HT-29 (cell line): ENCODE measurements around the gene CCDC77. TPM values are rescaled to one million over a fixed set of nuclear protein-coding genes. Genes with fewer than 3 reads are reported as not detected.
A peak's percentile ranks its signal among the peaks of the same experiment; 100 is the strongest.
"Not testable (repeated sequence)": the region's sequence is repeated elsewhere in the genome, so short reads cannot be mapped to it uniquely, and the experiment has no call there.

ENCODE experiments used
- DNase-seq: peaks from one replicate; pipeline ENCODE4 v3.0.0-alpha.2; 2015; ENCODE audit warnings: low spot score
- total RNA-seq: library from RNA; depleted of rRNA; stranded (reverse); fragments of >200 nt; shearing (Covaris generic); gene quantifications from 2 replicates; pipeline ENCODE4 v1.2.3, GENCODE V29; 2014; rRNA removed

CCDC77 gene
- 3.5 and 6.1 TPM in 2 replicates for total RNA-seq

DNA sequence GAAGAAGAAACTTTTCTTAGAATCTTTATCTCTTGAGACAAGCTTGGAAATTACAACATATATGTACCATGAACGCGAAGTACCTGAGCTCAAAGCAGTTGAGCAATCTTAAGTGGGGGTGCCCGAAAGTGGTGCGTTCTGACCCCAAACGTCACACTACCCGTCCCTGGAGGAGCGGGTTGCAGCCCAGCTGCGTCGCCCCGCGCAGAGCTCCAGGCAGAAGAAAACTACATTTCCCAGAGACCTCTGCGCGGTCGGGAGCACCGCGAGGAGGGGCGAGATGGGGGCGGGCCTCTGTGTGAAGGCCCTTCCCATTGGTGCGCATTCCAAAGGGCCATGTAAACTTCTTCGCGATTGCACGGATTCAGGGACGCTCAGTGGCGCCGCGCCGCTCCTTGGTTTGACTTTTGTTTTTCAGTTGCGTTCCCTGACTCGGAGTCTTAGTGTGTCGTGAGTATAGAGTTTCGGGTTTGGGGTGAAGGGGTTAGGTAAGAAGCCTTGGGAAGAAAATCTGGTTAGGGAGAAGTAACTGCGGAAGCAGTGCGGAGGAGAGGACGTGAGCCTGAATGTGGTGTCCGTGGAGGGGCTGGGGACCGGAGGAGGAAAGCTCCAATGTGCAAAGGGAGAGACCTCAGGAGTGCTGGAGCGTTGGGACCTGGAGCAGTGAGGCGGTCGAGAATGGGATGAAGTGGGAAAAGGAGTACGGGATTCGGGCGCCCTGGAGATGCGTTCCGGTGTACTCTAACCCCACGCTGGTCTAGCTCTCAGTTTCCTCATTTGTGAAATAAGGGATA, at the start of gene CCDC77:
Gene CCDC77 (plus strand): TSS at position 410 of the 794 bp plus-strand sequence. CDS start 7,740 bp downstream, outside the sequence.
- DNase-seq: peak; percentile 93

DNA sequence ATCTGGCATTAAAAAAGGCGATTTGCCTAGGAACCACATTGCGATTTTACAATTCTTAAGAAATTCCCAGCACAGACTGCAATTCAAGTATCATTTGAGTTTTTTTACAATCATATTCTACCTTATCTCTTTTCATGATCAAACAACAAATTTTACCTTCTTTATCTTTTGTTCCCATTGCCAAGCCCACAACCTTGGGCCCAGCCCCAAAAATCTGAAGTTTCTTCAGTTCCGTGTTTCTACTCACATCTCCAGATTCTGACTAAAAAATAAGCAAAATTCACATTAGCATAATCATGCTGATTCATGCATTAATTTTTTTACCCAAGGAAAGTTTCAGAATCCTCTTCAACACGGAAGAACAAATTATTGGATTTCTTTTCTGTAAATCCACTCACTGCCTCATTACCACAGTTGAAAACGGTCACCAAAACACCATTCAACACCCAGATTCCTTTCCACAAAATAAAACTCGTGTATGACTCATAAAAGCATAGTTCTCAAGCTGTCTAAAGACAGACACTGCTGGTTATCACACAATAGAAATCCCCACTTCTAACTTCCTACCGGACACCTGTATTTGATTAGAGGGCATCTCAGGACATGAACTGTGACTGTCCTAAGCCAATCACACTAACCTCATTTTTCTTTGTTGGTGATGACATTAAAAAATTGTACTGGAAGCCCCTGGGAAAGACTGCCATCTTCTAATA, 45.0 kb upstream of the CCDC77 start:
- no peak for DNase-seq

DNA sequence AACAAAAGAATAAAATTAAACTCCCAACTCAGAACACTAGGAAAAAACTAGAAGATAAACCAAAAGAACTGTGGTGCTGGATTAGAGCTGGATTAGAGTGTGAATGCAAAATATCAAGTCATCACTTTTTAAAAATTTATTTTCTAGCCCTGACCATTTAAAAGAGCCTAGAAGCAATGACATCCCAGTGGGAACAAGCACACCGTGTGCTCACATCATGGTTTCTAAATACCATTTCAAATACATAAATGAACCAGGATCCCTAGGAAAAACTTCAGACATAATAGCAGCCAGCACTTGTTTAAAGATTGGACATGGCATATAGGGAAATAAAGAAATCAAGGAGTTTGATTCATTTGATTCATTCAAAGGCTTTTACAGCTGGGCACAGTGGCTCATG, 42.4 kb upstream of the CCDC77 start:
- DNase-seq: no peak

DNA sequence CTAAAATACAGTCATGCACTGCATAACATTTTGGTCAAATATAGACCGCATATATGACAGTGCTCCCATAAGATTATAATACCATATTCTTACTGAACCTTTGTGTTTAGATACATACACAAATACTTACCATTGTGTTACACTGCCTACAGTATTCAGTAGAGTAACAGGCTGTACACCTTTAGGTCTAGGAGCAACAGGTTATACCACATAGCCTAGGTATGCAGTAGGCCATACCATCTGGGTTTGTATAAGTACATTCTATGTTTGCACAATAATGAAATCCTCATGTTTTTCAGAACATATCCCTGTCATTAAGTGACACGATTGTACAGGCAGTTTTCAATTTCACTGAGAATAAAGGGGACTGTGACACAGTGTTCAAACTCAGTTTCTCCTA, 34.6 kb upstream of the CCDC77 start:
- DNase-seq: no peak

DNA sequence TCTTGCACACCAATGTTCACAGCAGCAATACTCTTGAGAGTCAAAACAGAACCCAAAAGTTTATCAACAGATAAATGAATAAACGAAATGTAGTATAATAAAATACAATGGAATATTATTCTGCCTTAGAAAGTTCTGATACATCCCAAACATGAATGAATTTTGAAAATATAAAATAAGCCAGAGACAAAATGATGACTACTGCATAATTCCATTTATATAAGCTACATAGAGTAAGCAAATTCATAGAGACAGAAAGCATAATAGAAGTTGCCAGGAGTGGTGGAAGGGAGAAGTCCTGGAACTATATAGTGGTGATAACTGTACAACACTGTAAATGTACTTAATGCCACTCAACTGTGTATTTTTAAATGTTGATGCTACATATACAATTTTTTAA, 33.5 kb upstream of the CCDC77 start:
- DNase-seq: no peak

DNA sequence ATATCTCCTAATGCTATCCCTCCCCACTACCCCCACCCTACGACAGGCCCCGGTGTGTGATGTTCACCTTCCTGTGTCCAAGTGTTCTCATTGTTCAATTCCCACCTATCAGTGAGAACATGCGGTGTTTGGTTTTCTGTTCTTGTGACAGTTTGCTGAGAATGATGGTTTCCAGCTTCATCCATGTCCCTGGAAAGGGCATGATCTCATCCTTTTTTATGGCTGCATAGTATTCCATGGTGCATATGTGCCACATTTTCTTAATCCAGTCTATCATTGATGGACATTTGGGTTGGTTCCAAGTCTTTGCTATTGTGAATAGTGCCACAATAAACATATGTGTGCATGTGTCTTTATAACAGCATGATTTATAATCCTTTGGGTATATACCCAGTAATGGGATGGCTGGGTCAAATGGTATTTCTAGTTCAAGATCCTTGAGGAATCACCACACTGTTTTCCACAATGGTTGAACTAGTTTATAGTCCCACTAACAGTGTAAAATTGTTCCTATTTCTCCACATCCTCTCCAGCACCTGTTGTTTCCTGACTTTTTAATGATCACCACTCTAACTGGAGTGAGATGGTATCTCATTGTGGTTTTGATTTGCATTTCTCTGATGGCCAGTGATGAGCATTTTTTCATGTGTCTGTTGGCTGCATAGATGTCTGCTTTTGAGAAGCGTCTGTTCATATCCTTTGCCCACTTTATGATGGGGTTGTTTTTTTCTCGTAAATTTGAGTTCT, 30.5 kb upstream of the CCDC77 start:
- not testable (repeated sequence) for DNase-seq

DNA sequence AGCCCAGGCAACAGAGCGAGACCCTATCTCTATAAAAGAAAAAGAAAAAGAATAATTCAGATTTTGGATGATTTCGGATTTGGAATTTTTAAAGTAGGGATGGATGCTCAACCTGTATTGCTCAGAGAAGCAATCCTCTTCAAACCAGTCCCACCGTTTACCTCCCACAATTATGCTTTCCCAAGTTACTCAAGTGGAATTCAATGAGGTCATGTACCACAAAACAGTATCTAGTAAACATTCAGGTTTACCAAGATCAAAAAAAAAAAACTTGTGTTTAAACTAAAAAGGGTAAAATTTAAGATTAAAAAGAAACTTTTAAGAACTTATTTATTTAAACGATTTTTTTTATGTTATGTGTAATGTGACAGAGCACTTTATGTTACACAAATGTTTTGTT, 14.8 kb upstream of the CCDC77 start:
- DNase-seq: no peak

DNA sequence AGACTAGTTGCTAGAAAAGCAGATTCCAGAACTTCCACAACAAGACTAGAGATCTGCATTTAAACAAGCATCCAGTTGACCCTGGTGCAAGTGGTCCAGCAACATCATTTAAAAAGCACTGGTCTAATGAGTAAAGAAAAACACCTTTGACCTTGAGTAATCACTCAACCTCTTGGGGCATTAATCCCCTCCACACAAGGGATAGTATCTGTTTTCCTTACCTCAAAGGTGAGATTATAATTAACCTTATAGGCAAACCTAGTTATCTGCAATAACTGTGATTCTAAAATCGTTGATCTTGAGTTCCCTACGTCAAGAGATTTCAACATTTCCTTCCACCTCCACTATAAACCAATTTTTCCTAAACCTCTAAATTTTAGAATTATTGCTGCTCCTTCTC, 13.4 kb upstream of the CCDC77 start:
- DNase-seq: peak; percentile 19

DNA sequence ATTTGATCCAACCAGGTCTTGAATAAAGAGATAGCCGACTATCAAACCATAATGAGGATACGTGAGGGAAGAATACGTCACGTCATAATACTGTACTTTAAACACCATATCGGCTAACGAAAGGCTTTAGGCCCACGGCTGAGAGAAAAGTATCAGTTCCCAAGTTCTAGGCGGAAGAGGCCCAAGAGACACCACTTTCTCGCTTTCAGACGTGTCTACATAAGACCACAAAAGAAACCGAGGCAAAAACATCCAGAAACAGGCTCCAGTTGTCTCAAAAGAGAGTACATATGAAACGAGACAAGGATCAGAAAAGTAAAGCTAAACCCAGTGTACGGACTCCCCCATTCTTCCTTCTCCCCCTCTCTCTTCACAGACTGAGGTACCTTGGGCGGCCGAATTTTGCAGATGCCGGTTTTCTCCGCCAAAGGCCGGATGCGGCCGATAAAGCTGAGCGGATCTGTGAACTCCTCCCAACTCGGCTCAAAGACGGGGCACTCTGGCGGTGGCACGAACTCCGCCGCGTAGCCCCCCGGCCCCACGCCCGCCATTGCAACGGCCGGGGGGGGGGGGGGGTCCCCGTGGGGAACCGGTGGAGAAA, 12.8 kb upstream of the CCDC77 start:
- peak; percentile 43 for DNase-seq

DNA sequence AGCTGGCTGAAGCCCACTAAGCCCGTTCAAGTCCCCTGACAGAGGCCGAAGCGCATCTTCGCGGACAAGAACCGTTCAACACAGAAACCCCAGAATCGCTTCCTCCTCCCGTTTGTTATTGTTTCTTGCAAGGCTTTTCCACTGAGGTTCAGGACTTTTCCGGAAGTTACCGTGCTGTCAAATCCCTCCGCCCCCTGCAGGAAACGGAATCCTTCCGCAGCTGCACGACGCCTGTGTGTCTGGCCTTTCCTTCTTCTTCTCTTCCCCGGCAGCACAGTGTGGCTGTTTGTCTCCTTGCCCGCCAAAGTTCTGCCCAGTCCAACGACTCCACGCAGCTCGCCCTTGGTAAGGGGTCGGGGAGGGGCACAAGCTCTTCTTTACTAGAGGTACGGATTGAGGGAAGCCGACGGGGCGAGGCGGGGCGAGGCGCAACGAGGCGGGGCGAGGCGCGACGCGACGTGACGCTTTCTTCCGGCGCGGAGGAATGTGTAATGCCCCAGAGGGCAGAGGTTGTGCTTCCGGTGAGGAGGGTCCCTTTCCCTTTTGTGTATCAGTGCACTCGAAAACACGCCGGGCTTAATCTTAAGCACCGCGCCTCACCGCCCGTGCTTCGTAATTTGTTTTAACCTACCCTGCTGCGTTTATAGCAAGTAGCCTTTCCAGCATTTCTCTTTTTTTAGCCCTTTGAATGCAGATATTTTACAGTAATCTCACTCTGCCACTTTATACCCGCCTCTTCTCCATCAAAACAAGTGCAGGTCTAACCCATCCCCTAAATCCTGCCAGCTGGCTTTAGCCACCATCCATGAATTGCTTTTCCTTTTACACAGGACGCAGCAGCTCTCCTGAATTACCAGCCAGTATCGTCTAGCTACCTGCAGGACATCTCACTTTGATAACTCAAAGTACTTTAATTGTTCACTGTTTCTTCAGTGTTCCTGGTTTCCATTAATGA, 12.0 kb upstream of the CCDC77 start, which contains the start of gene KDM5A:
Gene KDM5A (minus strand): TSS at position 179 of the 955 bp plus-strand sequence. CDS start 229 bp downstream, outside the sequence.
- DNase-seq: peak; percentile 93

DNA sequence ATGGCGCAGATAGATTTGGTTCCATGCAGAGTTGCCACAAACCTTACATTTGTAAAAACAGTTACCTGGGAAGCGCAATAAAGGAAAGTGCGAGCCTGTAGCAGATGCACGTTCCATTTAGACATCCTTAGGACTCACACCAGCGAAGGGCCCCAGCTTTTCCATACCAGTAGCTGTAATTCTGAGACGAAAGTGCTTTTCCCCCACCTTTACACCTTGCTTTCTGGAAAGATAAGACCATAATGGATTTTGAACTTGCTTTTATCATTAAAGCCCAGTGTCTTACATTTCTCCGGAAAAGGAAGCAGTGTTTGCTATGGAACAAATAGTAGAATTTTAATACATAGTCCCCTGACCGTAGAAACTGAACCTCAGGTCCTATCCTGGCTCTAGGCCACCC, 616 bp upstream of the CCDC77 start:
- DNase-seq: no peak

DNA sequence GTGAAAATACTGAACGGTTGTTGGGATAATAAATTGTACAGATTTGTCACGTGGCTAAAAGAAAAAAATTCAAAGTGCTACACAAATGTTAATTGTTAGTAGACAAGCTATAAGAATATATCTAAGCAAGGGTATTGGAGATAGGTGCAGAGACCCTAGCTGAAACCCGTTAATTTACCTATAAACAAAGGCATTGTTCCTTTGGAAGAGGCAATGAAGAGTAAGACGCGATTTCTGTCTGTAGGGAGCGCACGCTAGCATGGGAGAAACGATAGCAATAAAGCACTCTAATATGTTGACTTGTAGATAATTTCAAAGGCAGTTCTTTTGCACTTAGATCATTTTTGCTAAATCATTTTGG, 565 bp downstream of the CCDC77 start:
- DNase-seq: peak; percentile 65

DNA sequence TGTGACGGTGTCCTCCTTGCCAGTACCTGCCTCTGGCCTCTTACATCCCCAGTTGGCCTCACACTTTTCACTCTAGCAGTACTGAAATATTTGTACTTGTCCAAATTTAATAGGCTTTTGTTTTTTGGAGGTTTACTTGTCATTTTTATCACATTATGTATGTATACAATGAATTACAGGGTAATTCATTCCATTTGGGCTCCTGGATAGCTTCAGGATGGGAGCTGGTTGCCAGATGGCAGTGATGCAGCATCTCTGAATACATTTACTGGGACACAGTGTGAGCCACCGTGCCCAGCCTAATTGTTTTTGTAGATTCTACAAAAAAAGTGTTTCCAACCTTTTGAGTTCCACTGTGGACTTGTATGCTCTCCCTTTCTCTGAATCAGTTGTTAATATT, 13.4 kb downstream of the CCDC77 start:
- DNase-seq: no peak

DNA sequence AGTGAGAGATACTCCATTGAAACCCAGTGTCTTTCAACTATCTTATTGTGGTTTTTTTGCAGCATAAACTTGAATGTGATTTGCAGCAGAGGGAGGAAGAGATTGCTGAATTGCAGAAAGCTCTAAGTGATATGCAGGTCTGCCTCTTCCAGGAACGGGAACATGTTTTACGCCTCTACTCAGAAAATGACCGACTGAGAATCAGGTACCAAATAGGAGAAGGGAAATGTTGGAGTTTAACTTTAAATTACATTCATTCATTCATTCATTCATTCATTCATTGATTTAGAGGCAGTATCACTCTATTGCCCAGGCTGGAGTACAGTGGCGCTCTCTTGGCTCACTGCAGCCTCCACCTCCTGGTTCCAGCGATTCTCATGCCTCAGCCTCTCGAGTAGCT, 17.0 kb downstream of the CCDC77 start:
- DNase-seq: no peak

DNA sequence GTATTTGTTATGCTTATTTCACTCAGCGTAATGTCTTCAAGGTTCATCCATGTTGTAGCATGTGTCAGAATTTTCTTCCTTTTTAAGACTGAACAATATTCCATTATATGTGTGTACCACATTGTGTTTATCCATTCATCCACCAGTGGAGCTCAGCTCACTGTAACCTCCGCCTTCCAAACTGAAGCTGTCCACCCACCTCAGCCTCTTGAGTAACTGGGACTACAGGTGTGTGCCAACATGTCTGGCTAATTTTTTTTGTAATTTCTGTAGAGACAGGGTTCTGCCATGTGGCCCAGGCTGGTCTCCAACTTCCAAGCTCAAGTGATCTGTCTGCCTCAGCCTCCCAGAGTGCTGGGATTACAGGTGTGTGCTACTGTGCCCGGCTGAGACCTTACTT, 21.1 kb downstream of the CCDC77 start:
- no peak for DNase-seq

DNA sequence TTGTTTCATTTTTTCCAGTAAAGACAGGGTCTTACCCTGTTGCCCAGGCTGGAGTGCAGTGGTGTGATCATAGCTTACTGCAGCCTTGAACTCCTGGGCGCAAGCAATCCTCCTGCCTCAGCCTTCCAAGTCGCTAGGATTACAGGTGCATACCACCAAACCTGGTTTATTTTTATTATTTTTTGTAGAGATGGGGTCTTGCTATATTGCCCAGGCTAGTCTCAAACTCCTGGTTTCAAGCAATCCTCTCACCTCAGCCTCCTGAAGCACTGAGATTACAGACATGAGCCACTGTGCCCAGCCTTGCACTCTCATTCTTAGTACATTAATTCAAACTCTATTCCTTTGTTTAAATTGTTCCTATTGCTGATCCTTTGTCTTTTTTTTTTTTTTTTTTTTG, 34.3 kb downstream of the CCDC77 start:
- DNase-seq: not testable (repeated sequence)

DNA sequence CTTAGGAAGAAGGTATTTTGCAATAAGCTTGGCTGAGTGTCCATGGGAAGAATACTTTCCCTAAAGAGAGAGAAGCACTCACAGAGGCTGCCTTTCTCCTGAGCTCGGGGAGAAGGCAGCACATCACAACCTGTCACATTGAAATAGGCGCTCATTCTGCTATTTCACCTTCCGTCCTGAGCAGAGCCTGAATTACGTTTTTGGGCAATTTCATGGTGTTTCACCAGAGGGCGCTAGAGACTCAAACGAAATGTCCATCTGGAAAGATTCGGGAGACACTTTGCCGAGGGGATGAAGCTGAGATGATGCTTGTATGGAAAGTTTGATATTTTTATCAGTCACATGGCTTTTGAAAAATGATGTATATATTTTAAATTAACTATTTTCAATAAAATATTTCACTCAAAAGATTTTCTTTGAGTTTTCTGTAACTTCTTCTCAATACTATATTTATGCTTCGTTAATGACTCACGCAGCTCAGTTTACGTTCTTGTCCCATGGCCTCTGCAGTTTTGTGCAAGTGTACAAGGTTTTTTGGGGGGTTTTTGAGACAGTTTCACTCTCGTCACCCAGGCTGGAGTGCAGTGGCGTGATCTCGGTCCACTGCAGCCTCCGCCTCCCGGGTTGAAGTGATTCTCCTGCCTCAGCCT, 40.9 kb downstream of the CCDC77 start:
- peak; percentile 65 for DNase-seq

DNA sequence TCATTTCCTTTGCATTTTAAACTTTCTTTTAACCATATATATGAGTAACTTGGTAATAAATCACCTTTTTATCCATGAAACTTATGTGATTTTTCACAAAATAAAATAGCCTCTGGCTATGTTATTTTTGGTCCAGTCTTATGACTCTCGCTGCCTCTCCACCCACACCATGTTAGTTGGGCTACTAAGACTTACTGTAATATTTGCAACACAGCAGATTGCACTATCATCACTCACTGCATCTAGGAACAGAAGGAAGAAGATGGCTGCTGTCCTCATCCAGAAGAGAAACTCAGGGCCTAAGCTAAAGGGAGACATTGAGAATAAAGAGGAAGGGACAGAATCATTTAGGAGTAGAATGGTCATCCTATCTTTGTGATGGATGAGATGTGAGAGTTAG, 45.7 kb downstream of the CCDC77 start:
- DNase-seq: no peak

DNA sequence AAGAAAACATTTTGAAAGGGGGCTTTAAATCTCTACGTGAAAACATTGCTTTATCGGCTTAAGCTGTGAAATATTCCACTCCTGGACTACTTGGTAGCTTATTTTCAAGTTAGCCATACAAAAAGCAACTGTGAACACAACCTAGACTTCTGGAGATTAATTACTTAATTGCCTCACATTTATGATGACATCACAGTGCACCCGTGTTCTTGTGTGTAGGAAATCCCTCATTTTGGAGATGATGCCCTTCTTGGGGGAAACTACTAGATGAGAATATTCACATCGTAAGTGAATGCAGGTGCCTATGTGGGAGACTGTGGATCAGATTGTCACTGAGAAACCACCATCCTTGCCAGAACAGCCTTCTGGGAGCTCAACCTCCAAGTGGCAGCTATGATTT, 47.8 kb downstream of the CCDC77 start:
- DNase-seq: no peak

DNA sequence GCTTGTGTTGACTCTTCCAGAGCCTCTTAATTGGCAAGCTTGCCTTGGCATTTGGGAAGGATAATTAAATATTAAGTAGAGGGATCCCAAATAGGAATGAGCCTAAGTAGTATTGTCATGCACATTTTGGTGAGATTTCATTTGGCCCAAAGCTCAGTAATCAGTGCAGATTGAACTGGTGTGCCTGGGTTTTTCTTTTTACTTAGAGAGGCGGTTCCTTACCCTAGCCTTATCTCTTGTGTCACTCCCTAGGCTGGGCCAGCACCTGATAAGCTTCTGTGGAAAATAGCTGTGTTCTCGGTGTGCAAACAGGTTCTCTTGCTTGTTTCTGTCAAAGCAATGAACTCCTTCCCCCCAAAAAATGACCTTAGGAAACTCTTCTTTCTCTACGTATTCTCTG, 49.0 kb downstream of the CCDC77 start:
- DNase-seq: no peak
